LHCN-M2 (cell line): ENCODE results near the gene SH3BP5L. TPM values are rescaled to one million over a fixed set of nuclear protein-coding genes. Genes with fewer than 3 reads are reported as not detected.
"Not testable (repeated sequence)": the region's sequence is repeated elsewhere in the genome, so short reads cannot be mapped to it uniquely, and the experiment has no call there.

Source experiments
- DNase-seq: peaks from one replicate; pipeline ENCODE4 v3.0.0-alpha.2; 2012; ENCODE audit warnings: low read depth
- total RNA-seq: library from RNA; depleted of rRNA; stranded (reverse); fragments of >200 nt; gene quantifications from 2 replicates; pipeline ENCODE4 v1.2.3, GENCODE V29; 2014

Gene SH3BP5L
- total RNA-seq, 1 experiment from 2014 or later = 18.0 TPM

- no peak for DNase-seq
Measured at GRCh38 chr1:248851390-248851789, 25.7 kb upstream of the SH3BP5L start.

GRCh38 chr1:248850536-248851251 lies 25.0 kb upstream of the SH3BP5L start:
- no peak for DNase-seq

DNA sequence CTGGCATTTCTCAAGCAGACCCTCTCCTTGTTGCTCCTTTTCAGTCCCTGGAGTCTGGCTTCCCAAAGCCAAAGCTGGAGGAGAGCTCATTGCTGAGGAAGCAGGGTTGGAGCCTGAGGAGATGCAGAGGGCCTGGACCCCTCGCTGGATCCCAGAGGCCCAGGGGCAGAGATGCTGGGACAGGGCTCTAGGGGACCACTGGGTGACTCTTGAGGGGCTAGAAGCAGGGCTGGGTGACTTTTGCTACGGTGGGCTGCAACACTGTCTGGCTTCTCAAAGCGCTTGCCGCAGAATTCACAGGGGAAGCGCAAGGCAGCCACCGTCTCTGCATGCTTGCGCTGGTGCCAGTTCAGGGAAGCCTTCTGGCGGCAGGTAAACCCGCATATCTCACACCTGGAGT lies 24.4 kb upstream of the SH3BP5L start:
- DNase-seq = no peak

DNA sequence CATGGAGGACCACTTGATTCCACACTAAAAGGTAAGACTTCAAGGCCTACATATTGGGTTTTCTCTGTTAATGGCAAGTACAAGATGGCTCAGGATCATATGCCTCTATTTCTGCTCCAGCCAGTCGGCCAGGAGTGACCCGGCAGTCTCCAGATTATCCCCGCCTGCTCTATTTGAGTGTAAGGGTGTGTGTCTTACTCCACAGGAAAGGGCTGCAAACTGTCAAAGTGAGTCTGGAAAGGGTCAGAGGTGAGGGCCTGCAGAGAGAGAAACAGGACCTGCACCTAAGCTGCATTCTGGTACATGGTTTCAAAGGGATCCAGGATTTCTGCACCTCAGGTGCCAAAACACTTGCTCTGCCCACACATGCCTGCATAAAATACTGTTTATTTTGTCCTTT lies 23.9 kb upstream of the SH3BP5L start:
- no peak for DNase-seq

- no peak for DNase-seq
Measured at GRCh38 chr1:248849152-248849551, 23.4 kb upstream of the SH3BP5L start.

DNA sequence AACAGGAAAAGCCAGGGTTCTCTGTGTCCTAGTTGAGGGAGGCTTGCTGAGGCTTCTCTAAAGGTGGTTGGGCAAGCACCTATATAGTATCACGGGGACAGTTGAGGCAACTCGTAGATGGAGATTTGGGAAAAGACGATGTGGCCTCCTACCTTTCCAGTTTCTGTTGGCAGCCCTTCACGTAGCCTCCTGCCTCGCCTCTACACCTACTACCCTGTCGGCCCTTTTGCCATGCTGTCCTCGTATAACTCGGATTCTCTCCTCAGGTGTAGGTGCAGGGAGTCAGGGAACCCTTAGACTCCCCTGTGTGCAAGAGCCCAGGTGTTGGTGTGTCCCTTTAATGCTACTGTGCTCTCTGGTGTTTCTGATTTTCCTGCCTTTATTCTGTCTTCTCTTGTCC lies 22.9 kb upstream of the SH3BP5L start:
- DNase-seq = no peak

GRCh38 chr1:248847956-248848561 lies 22.3 kb upstream of the SH3BP5L start:
- no peak for DNase-seq

- no peak for DNase-seq
Measured at GRCh38 chr1:248847181-248847955, 21.7 kb upstream of the SH3BP5L start.

DNA sequence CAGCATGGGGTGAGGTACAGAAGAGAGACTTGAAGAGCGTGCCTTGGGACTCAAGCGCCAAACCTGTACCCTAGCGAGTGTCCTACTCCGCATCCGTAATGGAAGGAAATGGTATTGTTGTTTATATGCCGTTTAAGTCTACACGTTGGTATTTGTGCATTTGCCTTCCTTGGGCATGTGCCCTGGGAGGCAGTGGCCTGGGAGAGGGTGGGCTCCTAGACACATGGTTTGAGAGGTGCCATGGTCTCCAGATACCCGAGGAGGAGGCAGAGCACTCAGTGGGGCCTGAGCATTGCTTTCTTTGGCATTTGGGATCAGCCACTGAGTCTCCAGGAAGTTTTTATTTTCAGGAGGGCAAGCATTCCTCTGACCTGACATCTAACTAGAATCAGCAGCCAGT lies 18.8 kb upstream of the SH3BP5L start:
- no peak for DNase-seq

GRCh38 chr1:248843687-248844086 lies 18.0 kb upstream of the SH3BP5L start:
- DNase-seq = no peak

DNA sequence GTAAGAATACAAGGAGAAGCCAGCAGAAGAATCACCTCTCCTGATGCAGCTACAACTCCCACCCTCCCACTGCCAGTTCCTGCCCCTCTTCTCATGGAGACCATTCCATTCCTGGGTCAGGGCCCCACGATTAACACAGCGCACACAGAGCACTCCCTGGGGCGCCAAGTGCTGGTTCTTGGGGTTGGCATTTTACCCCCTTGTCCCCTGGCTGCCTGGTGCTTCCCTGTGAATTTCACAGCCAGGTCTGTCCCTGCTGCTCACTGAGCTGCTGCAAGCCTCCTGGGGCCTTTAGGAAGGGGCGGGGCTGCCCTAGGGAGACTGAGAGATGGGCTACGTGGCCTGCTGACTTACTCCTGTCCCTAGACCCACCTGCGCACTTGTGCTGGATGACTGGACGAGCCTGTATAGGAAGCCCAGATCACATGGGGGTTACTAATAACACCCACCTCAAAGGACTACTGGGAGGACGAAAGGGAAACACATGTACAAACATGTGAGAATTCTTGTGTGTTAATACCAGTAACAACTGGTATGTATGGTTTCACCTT lies 17.1 kb upstream of the SH3BP5L start:
- DNase-seq = no peak

DNA sequence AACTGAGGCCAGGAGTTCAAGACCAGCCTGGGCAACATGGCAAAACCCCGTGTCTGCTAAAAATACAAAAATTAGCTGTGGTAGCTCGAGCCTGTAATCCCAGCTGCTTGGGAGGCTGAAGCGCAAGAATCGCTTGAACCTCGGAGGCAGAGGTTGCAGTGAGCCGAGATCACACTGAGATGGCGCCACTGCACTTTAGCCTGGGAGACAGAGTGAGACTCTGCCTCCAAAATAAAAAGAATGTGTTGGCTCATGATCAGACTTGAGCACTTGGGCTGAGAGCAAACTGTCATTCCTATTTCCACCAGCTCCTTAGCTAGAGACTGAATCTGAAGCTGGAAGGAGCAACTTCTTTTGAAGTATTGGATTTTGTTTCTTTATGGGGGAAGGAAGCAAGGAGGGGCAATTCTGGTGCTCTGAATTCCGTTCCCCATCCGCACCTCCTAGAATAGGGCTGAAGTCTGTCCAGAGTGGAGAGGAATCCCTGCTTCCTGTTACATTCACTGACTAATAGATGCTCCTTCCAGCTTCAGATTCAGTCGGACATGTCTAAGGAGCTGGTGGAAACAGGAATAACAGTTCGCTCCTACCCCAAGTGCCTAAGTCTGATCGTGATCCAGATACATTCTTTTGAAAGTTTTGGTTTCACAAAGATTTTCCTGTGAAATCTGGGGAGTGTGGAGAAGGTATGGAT lies 16.1 kb upstream of the SH3BP5L start:
- DNase-seq = peak; percentile 57

DNA sequence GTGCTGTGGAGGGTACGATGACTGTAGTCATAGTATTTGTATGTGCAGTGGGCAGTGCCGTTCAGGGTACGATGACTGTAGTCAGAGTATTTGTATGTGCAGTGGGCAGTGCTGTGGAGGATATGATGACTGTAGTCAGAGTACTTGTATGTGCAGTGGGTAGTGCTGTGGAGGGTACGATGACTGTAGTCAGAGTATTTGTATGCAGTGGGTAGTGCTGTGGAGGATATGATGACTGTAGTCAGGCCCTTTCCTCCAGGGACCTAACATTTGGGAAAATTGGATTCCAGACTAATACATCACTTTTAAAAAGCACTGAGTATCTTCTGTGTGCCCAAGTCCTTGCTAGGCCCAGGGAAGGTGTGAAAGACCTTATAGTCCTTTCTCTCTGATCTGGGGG lies 15.2 kb upstream of the SH3BP5L start:
- peak; percentile 35 for DNase-seq

GRCh38 chr1:248839168-248839555 lies 13.4 kb upstream of the SH3BP5L start:
- no peak for DNase-seq

GRCh38 chr1:248838357-248839167 lies 12.8 kb upstream of the SH3BP5L start:
- peak; percentile 80 for DNase-seq

GRCh38 chr1:248837781-248838356 lies 12.2 kb upstream of the SH3BP5L start, which contains the start of gene ZNF672:
Gene ZNF672, plus strand, starts transcription at chr1:248838224. Its CDS starts 9,051 bp downstream, at chr1:248847275.
- peak; percentile 97 for DNase-seq

DNA sequence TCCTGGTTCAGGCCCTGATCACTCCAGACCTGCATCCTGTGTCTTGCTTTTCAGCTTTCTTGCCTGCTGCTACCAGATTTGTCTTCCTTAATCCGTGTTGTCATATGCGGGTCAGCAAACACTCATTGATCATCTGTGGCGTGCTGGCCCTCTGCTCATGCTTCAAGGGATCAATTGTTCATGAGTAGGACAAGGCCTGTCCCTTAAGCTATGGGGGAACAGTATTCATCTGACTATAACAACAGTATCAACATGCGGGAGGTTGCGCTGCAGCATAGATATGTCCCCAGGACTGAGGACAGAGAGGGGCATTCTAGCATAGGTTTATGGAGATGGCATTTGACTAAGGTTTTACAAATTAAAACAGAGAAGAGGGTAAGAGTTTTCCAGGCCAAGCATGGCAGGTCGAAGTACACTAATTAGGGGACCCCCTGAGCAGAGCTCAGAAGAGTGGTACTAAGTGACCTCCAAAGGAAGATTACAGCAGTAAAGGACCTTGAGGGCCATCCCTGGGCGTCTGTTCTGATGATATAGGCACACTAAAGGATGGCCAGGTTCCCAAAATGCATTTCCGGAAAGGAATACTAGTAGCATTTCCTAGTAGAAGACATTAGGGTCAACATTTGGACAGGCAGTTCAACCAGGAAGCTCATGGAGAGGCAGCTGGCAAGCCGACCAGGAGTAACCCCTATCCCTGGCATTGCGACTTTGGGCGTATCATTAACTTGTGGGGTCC lies 11.5 kb upstream of the SH3BP5L start:
- DNase-seq = peak; percentile 17

- no peak for DNase-seq
Measured at GRCh38 chr1:248834343-248834940, 8.7 kb upstream of the SH3BP5L start.

DNA sequence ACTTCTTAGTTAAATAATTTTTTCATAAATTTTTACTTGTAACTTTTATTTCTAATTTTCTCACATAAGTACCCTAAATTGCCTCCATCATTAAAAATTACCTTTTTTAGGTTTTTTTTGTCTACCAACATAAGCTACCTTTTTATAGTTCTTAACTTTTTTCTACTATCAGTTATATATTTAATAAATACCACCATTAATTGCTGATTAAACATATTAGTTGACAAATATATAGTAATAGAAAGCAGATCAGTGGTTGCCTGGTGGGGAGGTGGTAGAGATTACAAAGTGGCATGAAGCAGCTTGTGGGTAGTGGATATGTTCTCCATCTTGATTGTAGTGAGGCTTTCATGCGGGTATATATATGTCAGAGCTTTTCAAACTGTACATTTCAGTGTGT lies 6.1 kb upstream of the SH3BP5L start:
- no peak for DNase-seq

GRCh38 chr1:248830718-248831017 lies 5.0 kb upstream of the SH3BP5L start:
- not testable (repeated sequence) for DNase-seq
